RWPE2 (cell line): Measurements from ENCODE around the gene CCZ1B.
"Not testable (repeated sequence)": the region's sequence is repeated elsewhere in the genome, so short reads cannot be mapped to it uniquely, and the experiment has no call there.

Source experiments
- ATAC-seq: fragments of 200-7000 bp; cut with Tn5 transposase; 3 replicates; pipeline ENCODE4 v1.9.1; 2021; ENCODE audit warnings: low read depth
- DNase-seq: peaks from one replicate; pipeline ENCODE4 v3.0.0-alpha.2; 2020; ENCODE audit warnings: low spot score
- H3K27ac ChIP-seq: fragments of 450-650 bp; 2 replicates; pipeline ENCODE4 v1.5.1; 2017; ENCODE audit warnings: mild to moderate bottlenecking; ENCODE audit not compliant: poor library complexity, severe bottlenecking
- H3K27me3 ChIP-seq: fragments of 250-450 bp; sonication (Bioruptor Pico); 2 replicates; pipeline ENCODE4 v1.5.1; 2021; ENCODE audit warnings: mild to moderate bottlenecking, moderate library complexity; ENCODE audit not compliant: insufficient read depth, poor library complexity, severe bottlenecking
- H3K36me3 ChIP-seq: fragments of 250-450 bp; sonication (Bioruptor Pico); 2 replicates; pipeline ENCODE4 v1.5.1; 2020; ENCODE audit warnings: low read depth, mild to moderate bottlenecking, moderate library complexity
- H3K4me1 ChIP-seq: fragments of 250-450 bp; sonication (Bioruptor Pico); 2 replicates; pipeline ENCODE4 v1.5.1; 2021; ENCODE audit warnings: mild to moderate bottlenecking, moderate library complexity; ENCODE audit not compliant: insufficient read depth, poor library complexity, severe bottlenecking
- H3K4me3 ChIP-seq: fragments of 250-450 bp; sonication (Bioruptor Pico); 2 replicates; pipeline ENCODE4 v1.5.1; 2021; ENCODE audit warnings: mild to moderate bottlenecking, moderate library complexity; ENCODE audit not compliant: severe bottlenecking
- H3K9me3 ChIP-seq: fragments of 250-450 bp; sonication (Bioruptor Pico); 2 replicates; pipeline ENCODE4 v1.5.1; 2021; ENCODE audit warnings: mild to moderate bottlenecking, moderate library complexity; ENCODE audit not compliant: severe bottlenecking
- CTCF ChIP-seq: fragments of 450-650 bp; IDR thresholded peaks from one replicate; pipeline ENCODE4 v1.5.1; 2017; ENCODE audit warnings: mild to moderate bottlenecking, moderate library complexity; ENCODE audit not compliant: poor library complexity, severe bottlenecking

Gene CCZ1B

GRCh38 chr7:6826151-6826550 is at the start of gene CCZ1B:
Gene CCZ1B, minus strand, starts transcription at chr7:6826275. Its CDS starts 78 bp downstream, at chr7:6826197.
- ATAC-seq = peak; percentile 96
- H3K4me3 ChIP-seq = peak within 1 kb of the TSS; percentile 38
- H3K9me3 ChIP-seq, H3K27ac ChIP-seq, H3K4me1 ChIP-seq, DNase-seq, H3K36me3 ChIP-seq, H3K27me3 ChIP-seq: not testable (repeated sequence)

- H3K27ac ChIP-seq, H3K36me3 ChIP-seq, H3K4me3 ChIP-seq, H3K4me1 ChIP-seq, DNase-seq, H3K27me3 ChIP-seq, ATAC-seq, H3K9me3 ChIP-seq: not testable (repeated sequence)
Observed at GRCh38 chr7:6875022-6875421, 48.9 kb upstream of the CCZ1B start.

GRCh38 chr7:6872246-6872945 is 46.3 kb upstream of the CCZ1B start:
- not testable (repeated sequence) for H3K4me1 ChIP-seq, DNase-seq, H3K36me3 ChIP-seq, ATAC-seq, H3K9me3 ChIP-seq, H3K27me3 ChIP-seq, H3K4me3 ChIP-seq, H3K27ac ChIP-seq

- not testable (repeated sequence) for H3K27ac ChIP-seq, ATAC-seq, H3K9me3 ChIP-seq, H3K4me1 ChIP-seq, DNase-seq, H3K27me3 ChIP-seq, H3K36me3 ChIP-seq, H3K4me3 ChIP-seq
Observed at GRCh38 chr7:6871421-6872144, 45.5 kb upstream of the CCZ1B start.

GRCh38 chr7:6864751-6865150 is 38.7 kb upstream of the CCZ1B start:
- DNase-seq, H3K9me3 ChIP-seq, H3K36me3 ChIP-seq, ATAC-seq, H3K27me3 ChIP-seq, H3K27ac ChIP-seq, H3K4me3 ChIP-seq, H3K4me1 ChIP-seq: not testable (repeated sequence)

GRCh38 chr7:6864188-6864587 is 38.1 kb upstream of the CCZ1B start:
- not testable (repeated sequence) for DNase-seq, H3K27ac ChIP-seq, H3K4me3 ChIP-seq, H3K9me3 ChIP-seq, H3K4me1 ChIP-seq, ATAC-seq, H3K36me3 ChIP-seq, H3K27me3 ChIP-seq

- DNase-seq, H3K9me3 ChIP-seq, H3K27ac ChIP-seq, H3K27me3 ChIP-seq, H3K4me1 ChIP-seq, H3K36me3 ChIP-seq, ATAC-seq, H3K4me3 ChIP-seq: not testable (repeated sequence)
Observed at GRCh38 chr7:6862876-6863275, 36.8 kb upstream of the CCZ1B start.

GRCh38 chr7:6857721-6858314 is 31.7 kb upstream of the CCZ1B start:
- not testable (repeated sequence) for H3K36me3 ChIP-seq, H3K4me3 ChIP-seq, H3K9me3 ChIP-seq, ATAC-seq, H3K27ac ChIP-seq, DNase-seq, H3K4me1 ChIP-seq, H3K27me3 ChIP-seq
- peak; percentile 73 for TF ChIP-seq CTCF

- peak overlapping the region; percentile 12 for H3K4me3 ChIP-seq
- DNase-seq, H3K36me3 ChIP-seq, H3K4me1 ChIP-seq, H3K27ac ChIP-seq, H3K9me3 ChIP-seq, ATAC-seq, H3K27me3 ChIP-seq: not testable (repeated sequence)
Observed at GRCh38 chr7:6855563-6856131, 29.6 kb upstream of the CCZ1B start.

GRCh38 chr7:6854747-6855562 is 28.9 kb upstream of the CCZ1B start:
- not testable (repeated sequence) for H3K9me3 ChIP-seq, DNase-seq, H3K36me3 ChIP-seq, H3K4me1 ChIP-seq, H3K27me3 ChIP-seq, ATAC-seq, H3K27ac ChIP-seq
- peak overlapping the region; percentile 12 for H3K4me3 ChIP-seq
